ENCODE measurements around the gene THRB.

THRB gene

GRCh38 chr3:24286405-24286804, 208.2 kb downstream of the THRB start:
- no peak for DNase-seq (ENCODE audit: low spot score)
- in situ Hi-C loops (cut with MboI; ENCODE audit: low sequenced_read_pairs, unreplicated experiment) = no loop called here
- no peak for TF ChIP-seq CTCF (IDR thresholded peaks at IDR 0.05; ENCODE audit: borderline replicate concordance, control extremely low read depth, extremely low read depth, insufficient read depth, missing control alignments)

- DNase-seq (ENCODE audit: low spot score) = no peak
- in situ Hi-C loops (cut with MboI; ENCODE audit: low sequenced_read_pairs, unreplicated experiment) = no loop called here
These were observed 216.1 kb downstream of the THRB start for GRCh38 chr3:24278543-24278942.

GRCh38 chr3:24273491-24273890, 221.2 kb downstream of the THRB start:
- in situ Hi-C loops (cut with MboI; ENCODE audit: low sequenced_read_pairs, unreplicated experiment) = no loop called here
- no peak for DNase-seq (ENCODE audit: low spot score)
- no peak for TF ChIP-seq CTCF (IDR thresholded peaks at IDR 0.05; ENCODE audit: borderline replicate concordance, control extremely low read depth, extremely low read depth, insufficient read depth, missing control alignments)

More at GRCh38 chr3:24278543-24278942, 216.1 kb downstream of the THRB start:
- no peak for TF ChIP-seq CTCF (IDR thresholded peaks at IDR 0.05; ENCODE audit: borderline replicate concordance, control extremely low read depth, extremely low read depth, insufficient read depth, missing control alignments)

GRCh38 chr3:24272875-24273274, 221.8 kb downstream of the THRB start:
- in situ Hi-C loops (cut with MboI; ENCODE audit: low sequenced_read_pairs, unreplicated experiment) = no loop called here
- no peak for TF ChIP-seq CTCF (IDR thresholded peaks at IDR 0.05; ENCODE audit: borderline replicate concordance, control extremely low read depth, extremely low read depth, insufficient read depth, missing control alignments)
- DNase-seq (ENCODE audit: low spot score) = no peak

- in situ Hi-C loops (cut with MboI; ENCODE audit: low sequenced_read_pairs, unreplicated experiment) = no loop called here
These were observed 222.2 kb downstream of the THRB start for GRCh38 chr3:24272408-24272807.

GRCh38 chr3:24271228-24271627, 223.4 kb downstream of the THRB start:
- in situ Hi-C loops (cut with MboI; ENCODE audit: low sequenced_read_pairs, unreplicated experiment) = no loop called here
- DNase-seq (ENCODE audit: low spot score) = no peak
- no peak for TF ChIP-seq CTCF (IDR thresholded peaks at IDR 0.05; ENCODE audit: borderline replicate concordance, control extremely low read depth, extremely low read depth, insufficient read depth, missing control alignments)

More at GRCh38 chr3:24272408-24272807, 222.2 kb downstream of the THRB start:
- DNase-seq (ENCODE audit: low spot score) = no peak
- no peak for TF ChIP-seq CTCF (IDR thresholded peaks at IDR 0.05; ENCODE audit: borderline replicate concordance, control extremely low read depth, extremely low read depth, insufficient read depth, missing control alignments)

- TF ChIP-seq CTCF (IDR thresholded peaks at IDR 0.05; ENCODE audit: borderline replicate concordance, control extremely low read depth, extremely low read depth, insufficient read depth, missing control alignments) = no peak
- no peak for DNase-seq (ENCODE audit: low spot score)
- in situ Hi-C loops (cut with MboI; ENCODE audit: low sequenced_read_pairs, unreplicated experiment) = no loop called here
These were observed 223.9 kb downstream of the THRB start for GRCh38 chr3:24270744-24271143.

Data from GM13976 (cell line).